HepG2 (cell line): ENCODE data around the gene SOCS7. TPM values are rescaled to one million over a fixed set of nuclear protein-coding genes. Genes with fewer than 3 reads are reported as not detected.
A peak's percentile ranks its signal among the peaks of the same experiment; 100 is the strongest.

Experiments
- CENPBD1 ChIP-seq: sonication (generic); formaldehyde crosslinking; IDR thresholded peaks from 2 replicates; pipeline ENCODE4 v1.8.0; 2022; ENCODE audit warnings: missing genetic modification reagents, low read depth, mild to moderate bottlenecking, borderline replicate concordance
- FOXM1 ChIP-seq: sonication (generic); formaldehyde crosslinking; IDR thresholded peaks from 2 replicates; pipeline ENCODE4 v1.5.0; 2020; ENCODE audit warnings: missing genetic modification reagents
- LRRFIP1 ChIP-seq: sonication (generic); formaldehyde crosslinking; conservative IDR thresholded peaks from 2 replicates; pipeline ENCODE4 v1.4.0; 2020; ENCODE audit warnings: missing genetic modification reagents
- MAZ ChIP-seq, 2 experiments: sonication (generic) in 1 of 2; formaldehyde crosslinking in 1 of 2; IDR thresholded peaks; 2 replicates each; pipeline versions ENCODE4 v1.5.0 to v1.6.1; 2012 to 2020; ENCODE audit warnings: low read depth in 2 of 2, mild to moderate bottlenecking in 2 of 2, borderline replicate concordance in 1 of 2, improper control_type of control experiment in 1 of 2, low read length in 1 of 2, missing genetic modification reagents in 1 of 2, moderate library complexity in 1 of 2
- MLXIP ChIP-seq: sonication (generic); formaldehyde crosslinking; IDR thresholded peaks from 2 replicates; pipeline ENCODE4 v1.9.0; 2021; ENCODE audit warnings: missing genetic modification reagents, borderline replicate concordance
- MTF1 ChIP-seq: sonication (generic); formaldehyde crosslinking; IDR thresholded peaks from 2 replicates; pipeline ENCODE4 v1.5.0; 2020; ENCODE audit warnings: missing genetic modification reagents
- POLR2G ChIP-seq: fragments of 200-400 bp; formaldehyde crosslinking; IDR thresholded peaks from 2 replicates; pipeline ENCODE4 v1.6.1; 2018; ENCODE audit warnings: mild to moderate bottlenecking, low read depth, low read length, moderate library complexity
- TERF1 ChIP-seq: sonication (generic); formaldehyde crosslinking; IDR thresholded peaks from 2 replicates; pipeline ENCODE4 v1.8.0; 2022; ENCODE audit warnings: mild to moderate bottlenecking, missing genetic modification reagents, moderate library complexity
- ZFP91 ChIP-seq: sonication (generic); formaldehyde crosslinking; IDR thresholded peaks from 2 replicates; pipeline ENCODE4 v1.9.0; 2022; ENCODE audit warnings: missing genetic modification reagents, mild to moderate bottlenecking, borderline replicate concordance
- ZKSCAN1 ChIP-seq: fragments of 150-350 bp; IDR thresholded peaks from 2 replicates; pipeline ENCODE4 v1.6.1; 2014; ENCODE audit warnings: low read length
- ZNF263 ChIP-seq: sonication (generic); formaldehyde crosslinking; IDR thresholded peaks from 2 replicates; pipeline ENCODE4 v1.4.0; 2020; ENCODE audit warnings: missing genetic modification reagents
- ZNF576 ChIP-seq: sonication (generic); formaldehyde crosslinking; IDR thresholded peaks from 2 replicates; pipeline ENCODE4 v1.4.0; 2020; ENCODE audit warnings: mild to moderate bottlenecking, missing genetic modification reagents
- ZNF740 ChIP-seq: sonication (generic); formaldehyde crosslinking; IDR thresholded peaks from 2 replicates; pipeline ENCODE4 v1.4.0; 2020; ENCODE audit warnings: missing genetic modification reagents
- ZXDC ChIP-seq: sonication (generic); formaldehyde crosslinking; IDR thresholded peaks from 2 replicates; pipeline ENCODE4 v1.5.0; 2020; ENCODE audit warnings: mild to moderate bottlenecking, missing genetic modification reagents
- polyA plus RNA-seq, 8 experiments: library from polyadenylated mRNA; depleted of rRNA in 3 of 8; stranded (reverse) in 7 of 8; unstranded in 1 of 8; fragments of >200 nt; fragmentation: Illumina TruSeq in 4 of 8; extraction: Trizol in 4 of 8; gene quantifications; 2 replicates each; pipeline versions ENCODE4 v1.2.1 to v1.2.3, GENCODE V29; 2011 to 2016; ENCODE audit warnings: low read depth in 4 of 8, missing spikeins in 1 of 8, mixed read lengths in 1 of 8; ENCODE audit not compliant: insufficient read depth in 1 of 8
- total RNA-seq, 5 experiments: library from RNA; depleted of rRNA; stranded (reverse); fragments of >200 nt; fragmentation: Illumina TruSeq; extraction: Trizol; gene quantifications; 2 replicates each; pipeline ENCODE4 v1.2.3, GENCODE V29; 2016; ENCODE audit warnings: low read depth in 1 of 5

Gene SOCS7
- total and polyA plus RNA-seq, 2 of the 13 experiments (the other 11 are each of a cell fraction or from before 2014, with no cell fraction given) = 19.2 to 24.2 TPM

GRCh38 chr17:38351412-38352222 is at the start of gene SOCS7 (continued):
- peak; percentile 84; the same call in 1 of the 2 replicates for TF ChIP-seq ZXDC (CRISPR knock-in tag)
- TF ChIP-seq MAZ (IDR thresholded peaks at IDR 0.05; ENCODE audit: borderline replicate concordance, low read depth, low read length) = peak; percentile 97
- peak; percentile 83 for TF ChIP-seq MAZ (CRISPR knock-in tag; IDR thresholded peaks at IDR 0.05; ENCODE audit: low read depth)
- no peak for TF ChIP-seq FOXM1 (CRISPR knock-in tag)
- peak; percentile 98 for TF ChIP-seq POLR2G
- TF ChIP-seq ZKSCAN1 = no peak
- peak; percentile 71 for TF ChIP-seq ZFP91 (CRISPR knock-in tag)
- TF ChIP-seq ZNF740 (CRISPR knock-in tag) = no peak
- TF ChIP-seq MLXIP = peak; percentile 74; the same call in 1 of the 2 replicates
- TF ChIP-seq TERF1 = no peak
- peak; percentile 60 for TF ChIP-seq ZNF263
- no peak; the same call in 1 of the 2 replicates for TF ChIP-seq CENPBD1 (CRISPR knock-in tag)
- no peak for TF ChIP-seq MTF1 (CRISPR knock-in tag)
- no peak for TF ChIP-seq LRRFIP1
- no peak for TF ChIP-seq ZNF576 (CRISPR knock-in tag)
